ENCODE results near the gene CDC45.

The CDC45 gene

GRCh38 chr22:19567157-19568009 is 87.7 kb downstream of the CDC45 start:
- Histone ChIP-seq H3K27ac (ENCODE audit: low read depth, low read length) (peak overlapping the region; percentile 69), H3K4me1 (ENCODE audit: control insufficient read depth in 5 of 5, insufficient read depth in 5 of 5, low read length in 5 of 5) (peaks cover 0 to 61% (median 8%) of the 10 kb centered on the region in 5 donors), H3K9me3 (ENCODE audit: control insufficient read depth in 5 of 5, low read length in 5 of 5) (peaks cover 0 to 3% (median 2%) of the 10 kb centered on the region in 5 donors), H3K36me3 (ENCODE audit: control insufficient read depth in 5 of 5, insufficient read depth in 5 of 5, low read length in 5 of 5) (no peaks in the 10 kb centered on the region), H3K9ac (ENCODE audit: low read length in 5 of 5) (peak overlapping the region in 1 of 5 donors; percentile 45), H3K4me3 (ENCODE audit: low read depth in 1 of 5, low read length in 5 of 5) (no peak overlapping the region), H3K27me3 (ENCODE audit: control insufficient read depth in 5 of 5, insufficient read depth in 4 of 5, low read length in 5 of 5) (peaks cover 0 to 17% (median 5%) of the 10 kb centered on the region in 5 donors)

- H3K9me3 ChIP-seq (ENCODE audit: control insufficient read depth in 5 of 5, low read length in 5 of 5), result peaks cover 0 to 3% (median 2%) of the 10 kb centered on the region in 5 donors
- no peak overlapping the region for H3K9ac ChIP-seq (ENCODE audit: low read length in 5 of 5)
- H3K36me3 ChIP-seq (ENCODE audit: control insufficient read depth in 5 of 5, insufficient read depth in 5 of 5, low read length in 5 of 5), result no peaks in the 10 kb centered on the region
- H3K27me3 ChIP-seq (ENCODE audit: control insufficient read depth in 5 of 5, insufficient read depth in 4 of 5, low read length in 5 of 5), result peaks cover 0 to 17% (median 5%) of the 10 kb centered on the region in 5 donors
- H3K4me3 ChIP-seq (ENCODE audit: low read depth in 1 of 5, low read length in 5 of 5), result no peak overlapping the region
- H3K27ac ChIP-seq (ENCODE audit: low read depth, low read length), result peak overlapping the region; percentile 69
- peaks cover 0 to 70% (median 8%) of the 10 kb centered on the region in 5 donors for H3K4me1 ChIP-seq (ENCODE audit: control insufficient read depth in 5 of 5, insufficient read depth in 5 of 5, low read length in 5 of 5)
These were observed 88.9 kb downstream of the CDC45 start for GRCh38 chr22:19568337-19569275.

DNA sequence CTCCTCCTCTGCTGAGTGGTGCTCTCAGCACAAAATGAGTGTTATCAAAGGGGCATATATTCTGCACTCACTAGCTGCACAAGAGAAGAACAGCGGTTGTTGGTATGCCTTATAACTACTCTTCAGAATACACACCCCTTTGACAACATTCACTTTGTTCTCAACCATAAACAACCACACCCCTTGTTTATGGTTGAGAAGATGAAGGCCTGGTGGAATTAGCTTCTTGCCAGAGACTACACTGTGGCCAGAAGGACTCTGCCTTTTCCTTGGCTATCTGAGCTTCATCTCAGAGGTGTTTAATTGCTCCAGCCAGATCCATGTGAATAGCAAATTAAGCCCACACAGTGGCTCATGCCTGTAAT is 89.5 kb downstream of the CDC45 start:
- Histone ChIP-seq H3K9me3 (ENCODE audit: control insufficient read depth in 5 of 5, low read length in 5 of 5) (no peaks in the 10 kb centered on the region), H3K4me3 (ENCODE audit: low read depth in 1 of 5, low read length in 5 of 5) (no peak overlapping the region), H3K9ac (ENCODE audit: low read length in 5 of 5) (no peak overlapping the region), H3K27me3 (ENCODE audit: control insufficient read depth in 5 of 5, insufficient read depth in 4 of 5, low read length in 5 of 5) (peaks cover 0 to 17% (median 5%) of the 10 kb centered on the region in 5 donors), H3K27ac (ENCODE audit: low read depth, low read length) (peak overlapping the region; percentile 69), H3K4me1 (ENCODE audit: control insufficient read depth in 5 of 5, insufficient read depth in 5 of 5, low read length in 5 of 5) (peaks cover 0 to 72% (median 8%) of the 10 kb centered on the region in 5 donors), H3K36me3 (ENCODE audit: control insufficient read depth in 5 of 5, insufficient read depth in 5 of 5, low read length in 5 of 5) (no peaks in the 10 kb centered on the region)

DNA sequence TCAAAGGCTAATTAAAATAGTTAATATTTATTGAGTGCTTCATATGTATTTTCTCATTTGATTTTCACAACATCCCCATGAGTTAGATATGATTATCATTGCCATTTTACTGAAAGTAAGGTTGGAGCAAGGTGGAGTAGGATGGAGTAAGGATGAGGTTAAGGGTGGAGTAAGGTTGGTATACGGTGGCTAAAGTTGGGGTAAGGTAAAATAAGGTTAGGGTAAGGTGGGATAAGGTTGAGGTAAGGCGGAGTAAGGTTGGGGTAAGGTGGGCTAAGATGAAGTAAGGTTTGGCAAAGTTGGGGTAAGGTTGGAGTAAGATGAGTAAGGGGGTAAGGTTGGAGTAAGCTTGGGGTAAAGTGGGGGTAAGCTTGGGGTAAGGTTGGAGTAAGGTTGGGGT is 90.3 kb downstream of the CDC45 start:
- Histone ChIP-seq H3K27ac (ENCODE audit: low read depth, low read length) (peak overlapping the region; percentile 69), H3K9me3 (ENCODE audit: control insufficient read depth in 5 of 5, low read length in 5 of 5) (no peaks in the 10 kb centered on the region), H3K4me1 (ENCODE audit: control insufficient read depth in 5 of 5, insufficient read depth in 5 of 5, low read length in 5 of 5) (peaks cover 0 to 72% (median 8%) of the 10 kb centered on the region in 5 donors), H3K27me3 (ENCODE audit: control insufficient read depth in 5 of 5, insufficient read depth in 4 of 5, low read length in 5 of 5) (peaks cover 0 to 17% (median 5%) of the 10 kb centered on the region in 5 donors), H3K36me3 (ENCODE audit: control insufficient read depth in 5 of 5, insufficient read depth in 5 of 5, low read length in 5 of 5) (no peaks in the 10 kb centered on the region), H3K4me3 (ENCODE audit: low read depth in 1 of 5, low read length in 5 of 5) (no peak overlapping the region), H3K9ac (ENCODE audit: low read length in 5 of 5) (no peak overlapping the region)
